ENCODE results near the gene LRP6.

GRCh38 chr12:12069821-12070548 is 196.9 kb downstream of the LRP6 start:
- TF ChIP-seq EZH2phosphoT487 (IDR thresholded peaks at IDR 0.05; ENCODE audit: borderline replicate concordance, low read length) (no peak), CTCF (conservative IDR thresholded peaks at IDR 0.05; ENCODE audit: low read depth, low read length) (no peak)

Measured in PC-3 (cell line).